ENCODE measurements around the gene TBC1D22A.
"Not testable (repeated sequence)": the region's sequence is repeated elsewhere in the genome, so short reads cannot be mapped to it uniquely, and the experiment has no call there.

Gene TBC1D22A

DNA sequence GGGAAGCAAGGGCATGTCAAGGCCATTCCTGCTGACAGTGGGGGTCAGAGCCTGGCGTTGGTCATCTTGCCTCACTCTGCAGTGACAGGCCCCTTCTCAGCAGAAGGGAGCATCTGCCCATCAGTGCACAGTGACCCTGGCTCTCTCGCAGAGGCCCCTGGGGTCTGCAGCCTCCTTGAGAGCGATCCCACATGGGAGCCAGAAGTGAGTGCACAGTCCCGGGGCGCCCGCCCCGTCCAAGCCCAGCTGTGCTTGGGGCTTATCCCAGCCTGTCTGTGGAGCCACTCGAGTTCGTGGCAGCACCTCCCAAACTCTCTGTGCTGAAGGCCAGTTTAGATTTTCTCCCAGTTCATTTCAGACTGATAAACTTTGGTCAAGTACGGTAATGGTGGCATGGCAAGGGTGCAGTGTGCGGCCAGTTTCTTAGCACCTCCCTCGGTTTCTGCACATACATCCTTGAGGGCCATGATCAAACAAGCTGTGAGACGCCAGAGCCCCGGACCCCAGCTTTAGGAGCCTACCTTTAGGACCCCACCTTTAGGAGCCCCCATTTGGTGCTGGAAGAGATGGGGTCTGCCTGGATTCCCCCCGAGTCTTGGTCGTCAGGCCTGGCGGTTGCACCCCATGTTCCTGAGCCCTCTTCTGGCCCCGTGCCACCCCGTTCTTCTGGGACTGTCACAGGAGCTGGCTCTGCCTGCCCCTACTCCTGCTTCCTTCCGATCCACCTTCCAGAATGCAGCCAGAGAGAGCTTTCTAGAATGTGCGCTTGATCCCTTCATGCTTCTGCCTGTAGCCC is 369.4 kb downstream of the TBC1D22A start:
- no peak for DNase-seq
- TF ChIP-seq GATA1 (IDR thresholded peaks at IDR 0.05; ENCODE audit: low read depth, low read length) (no peak), POLR2A (IDR thresholded peaks at IDR 0.05; ENCODE audit: low read length) (no peak)

GRCh38 chr22:47132428-47132825 is 370.0 kb downstream of the TBC1D22A start:
- TF ChIP-seq GATA1 (IDR thresholded peaks at IDR 0.05; ENCODE audit: low read depth, low read length), result no peak
- TF ChIP-seq POLR2A (IDR thresholded peaks at IDR 0.05; ENCODE audit: low read length), result no peak

DNA sequence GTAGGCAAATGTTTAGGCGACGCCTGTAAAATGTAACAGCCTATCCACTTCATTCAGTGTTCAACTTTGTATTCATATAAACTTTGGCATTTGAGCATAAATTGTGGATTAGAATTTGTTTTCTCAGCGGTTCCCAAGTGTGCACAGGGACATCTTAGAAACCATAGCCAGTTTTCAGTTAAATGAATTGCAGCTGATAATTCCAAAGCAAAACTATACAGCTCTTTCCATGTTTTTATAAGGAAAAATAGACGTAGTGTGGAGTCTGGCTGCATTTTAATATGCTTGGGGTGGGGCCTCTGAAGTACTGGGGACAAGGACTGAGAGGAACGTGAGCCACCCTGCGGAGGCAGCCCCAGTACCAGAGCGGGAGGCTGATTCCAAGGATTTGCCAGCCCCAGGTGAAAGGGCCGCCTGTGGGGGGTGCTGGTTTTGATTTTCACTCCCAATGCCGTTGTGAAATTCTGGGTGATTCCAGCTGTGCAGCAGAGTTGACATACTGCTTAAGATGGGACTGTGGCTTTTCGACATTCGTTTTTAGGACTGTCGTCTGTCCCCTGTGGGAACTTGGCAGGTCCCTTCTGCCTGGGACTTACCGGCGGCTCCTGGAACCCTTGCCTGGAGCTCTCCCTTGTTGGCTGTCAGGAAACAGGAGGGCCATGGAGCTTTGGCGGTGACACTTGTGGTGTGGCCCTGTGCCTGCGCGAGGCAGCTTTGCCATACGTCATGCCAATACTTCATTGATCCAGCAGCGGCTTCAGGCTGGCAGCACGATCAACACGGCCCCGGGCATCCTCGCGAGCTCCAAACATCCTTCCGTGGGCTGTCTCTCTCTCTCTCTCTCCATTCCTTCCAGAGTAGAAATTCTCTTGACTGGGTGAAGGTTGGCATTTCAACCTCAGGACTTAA is 370.9 kb downstream of the TBC1D22A start:
- TF ChIP-seq POLR2A (IDR thresholded peaks at IDR 0.05; ENCODE audit: low read length), result no peak
- TF ChIP-seq GATA1 (IDR thresholded peaks at IDR 0.05; ENCODE audit: low read depth, low read length), result no peak
- DNase-seq, result no peak

More at GRCh38 chr22:47132428-47132825, 370.0 kb downstream of the TBC1D22A start:
- DNase-seq, result no peak

DNA sequence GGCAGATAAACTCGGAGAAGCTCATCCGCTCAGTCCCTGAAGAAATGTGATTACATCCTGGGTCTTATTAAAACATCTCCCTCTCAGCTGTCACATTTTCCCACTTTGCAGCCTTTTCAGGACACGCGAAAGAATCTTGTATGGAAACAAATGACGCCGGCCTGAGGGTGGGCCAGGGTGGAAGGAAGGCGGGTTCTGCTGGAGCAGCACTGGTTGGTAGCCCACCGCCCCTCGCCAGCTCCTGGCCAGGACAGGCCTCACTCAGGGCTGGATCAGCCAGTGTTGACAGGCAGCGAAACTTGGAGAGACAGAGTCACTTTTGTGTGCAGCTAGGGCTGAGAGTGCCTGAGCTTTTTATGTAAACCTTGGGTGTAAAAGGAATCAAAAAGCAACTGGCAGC is 371.8 kb downstream of the TBC1D22A start:
- TF ChIP-seq GATA1 (IDR thresholded peaks at IDR 0.05; ENCODE audit: low read depth, low read length) (no peak), POLR2A (IDR thresholded peaks at IDR 0.05; ENCODE audit: low read length) (no peak)
- DNase-seq, result no peak

DNA sequence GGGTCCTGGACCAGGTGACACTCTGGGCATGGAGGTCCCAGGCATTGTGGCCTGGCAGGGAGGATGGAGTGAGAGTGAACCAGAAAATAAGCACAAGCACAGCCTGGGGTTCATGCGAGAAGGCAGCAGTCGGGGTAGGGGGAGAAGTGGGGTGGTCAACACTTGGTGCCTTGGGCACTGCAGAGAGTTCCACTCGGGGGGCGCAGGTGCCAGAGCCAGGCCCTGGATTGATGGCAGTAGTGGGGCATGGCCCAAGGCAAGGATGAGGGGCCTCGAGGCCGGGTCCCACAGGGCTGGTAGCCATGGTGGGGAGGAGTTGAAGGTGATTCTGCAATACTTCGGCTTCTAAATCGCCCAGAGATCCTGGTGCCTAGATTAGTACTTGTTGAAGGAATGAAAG is 372.9 kb downstream of the TBC1D22A start:
- TF ChIP-seq POLR2A (IDR thresholded peaks at IDR 0.05; ENCODE audit: low read length), result no peak
- TF ChIP-seq GATA1 (IDR thresholded peaks at IDR 0.05; ENCODE audit: low read depth, low read length), result no peak
- DNase-seq, result no peak

DNA sequence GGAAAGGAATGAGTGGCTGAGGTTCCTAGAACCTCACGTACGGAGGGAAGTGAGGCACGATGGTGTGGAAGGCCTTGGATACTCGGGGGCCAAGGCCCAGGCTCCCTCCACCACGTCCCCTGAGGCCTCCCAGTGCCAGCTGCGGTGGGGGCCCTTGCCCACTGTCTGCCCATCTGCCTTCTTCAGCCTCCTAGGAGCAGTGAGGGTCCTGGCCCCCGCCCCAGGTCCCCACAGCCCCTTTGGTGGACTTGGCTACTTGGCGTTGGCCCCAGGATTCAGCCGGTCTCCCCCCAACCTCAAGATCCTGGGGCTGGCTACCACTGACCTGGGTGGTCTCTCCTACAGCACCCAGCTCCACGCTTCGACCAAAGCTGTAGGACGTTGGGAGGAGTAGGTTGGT is 373.6 kb downstream of the TBC1D22A start:
- no peak for DNase-seq
- TF ChIP-seq GATA1 (IDR thresholded peaks at IDR 0.05; ENCODE audit: low read depth, low read length) (no peak), POLR2A (IDR thresholded peaks at IDR 0.05; ENCODE audit: low read length) (no peak)

DNA sequence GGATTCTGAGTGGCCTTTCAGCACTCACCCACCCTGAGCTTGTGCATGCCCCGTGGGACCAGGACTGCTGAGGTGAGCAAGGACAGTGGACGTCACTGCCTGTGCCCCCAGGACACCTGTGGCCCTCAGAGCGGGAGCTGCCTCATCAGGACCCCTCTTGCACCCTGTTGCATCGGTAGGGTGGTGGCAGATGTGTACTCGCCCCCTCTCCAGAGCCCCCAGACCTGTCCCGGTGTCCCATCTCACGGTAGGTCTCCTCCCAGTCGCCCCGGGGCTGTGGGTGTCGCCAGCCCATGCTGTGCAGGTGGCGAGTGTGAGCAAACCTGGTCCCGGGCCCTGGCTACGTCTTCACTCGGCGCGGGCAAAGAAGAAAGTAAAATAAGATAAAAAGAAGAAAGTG is 374.2 kb downstream of the TBC1D22A start:
- DNase-seq, result no peak
- no peak for TF ChIP-seq POLR2A (IDR thresholded peaks at IDR 0.05; ENCODE audit: low read length)
- no peak for TF ChIP-seq GATA1 (IDR thresholded peaks at IDR 0.05; ENCODE audit: low read depth, low read length)

- no peak for DNase-seq
- no peak for TF ChIP-seq GATA1 (IDR thresholded peaks at IDR 0.05; ENCODE audit: low read depth, low read length)
- TF ChIP-seq POLR2A (IDR thresholded peaks at IDR 0.05; ENCODE audit: low read length), result no peak
These were observed 376.8 kb downstream of the TBC1D22A start for GRCh38 chr22:47139013-47139789.

- TF ChIP-seq POLR2A (IDR thresholded peaks at IDR 0.05; ENCODE audit: low read length), result no peak
- TF ChIP-seq GATA1 (IDR thresholded peaks at IDR 0.05; ENCODE audit: low read depth, low read length), result no peak
- no peak for DNase-seq
These were observed 377.3 kb downstream of the TBC1D22A start for GRCh38 chr22:47139790-47140119.

GRCh38 chr22:47140975-47141374 is 378.5 kb downstream of the TBC1D22A start:
- DNase-seq, result not testable (repeated sequence)

DNA sequence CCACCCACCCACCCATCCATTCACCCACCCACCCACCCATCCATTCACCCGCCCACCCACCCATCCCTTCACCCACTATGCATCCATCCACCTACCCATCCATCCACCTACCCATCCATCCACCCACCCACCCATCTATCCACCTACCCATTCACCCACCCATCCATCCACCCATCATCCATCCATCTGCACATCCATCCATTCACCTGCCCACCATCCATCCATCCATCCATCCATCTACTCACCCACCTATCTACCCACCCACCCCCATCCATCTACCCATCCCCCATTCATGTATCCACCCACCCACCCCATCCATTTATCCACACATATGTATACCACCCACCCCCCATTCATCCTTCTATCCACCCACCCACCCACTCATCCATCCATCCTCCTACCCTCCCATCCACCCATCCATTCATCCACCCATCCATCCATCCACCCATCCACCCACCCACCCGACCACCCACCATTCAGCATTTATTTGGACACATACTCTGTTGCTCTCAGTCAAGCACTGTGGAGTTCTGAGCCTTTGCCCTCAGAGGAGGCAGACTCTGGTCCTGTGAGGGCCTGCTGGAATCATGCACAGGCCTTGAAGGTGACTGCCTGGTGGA is 380.1 kb downstream of the TBC1D22A start:
- TF ChIP-seq GATA1 (IDR thresholded peaks at IDR 0.05; ENCODE audit: low read depth, low read length), result no peak
- no peak for TF ChIP-seq POLR2A (IDR thresholded peaks at IDR 0.05; ENCODE audit: low read length)

DNA sequence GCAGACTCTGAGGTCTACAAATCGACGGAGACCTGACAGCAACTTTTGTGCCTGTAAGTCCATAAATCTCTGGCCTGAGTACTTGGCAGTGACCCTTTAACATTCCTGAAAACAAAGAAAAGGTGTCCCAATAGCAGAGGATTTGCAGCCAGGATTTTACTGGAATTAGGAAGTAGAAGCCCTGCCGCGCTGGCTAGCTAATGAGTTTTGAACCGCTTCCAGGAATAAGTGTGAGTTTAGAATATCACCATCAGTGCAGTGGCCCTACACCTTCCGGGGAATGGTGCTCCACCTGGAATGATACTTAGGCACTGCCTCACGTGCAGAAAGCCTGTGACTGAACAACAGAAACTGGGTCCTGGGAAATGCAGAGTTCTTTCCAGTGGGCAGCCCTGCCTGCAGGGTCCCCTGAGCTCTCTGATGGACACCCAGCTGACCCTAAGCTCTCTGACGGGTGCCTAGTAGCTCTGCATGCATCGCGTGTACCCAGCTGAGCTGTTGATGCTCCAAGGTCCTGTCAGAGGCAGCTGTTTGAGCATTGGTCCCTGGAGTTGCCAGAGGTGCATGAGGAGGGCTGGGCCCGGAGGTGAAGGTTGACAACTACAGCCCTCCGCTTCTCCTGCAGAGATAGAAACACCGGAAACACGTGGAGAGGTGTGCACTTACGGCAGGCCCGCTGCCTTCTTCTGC is 380.9 kb downstream of the TBC1D22A start:
- no peak for DNase-seq
- TF ChIP-seq POLR2A (IDR thresholded peaks at IDR 0.05; ENCODE audit: low read length) (no peak), GATA1 (IDR thresholded peaks at IDR 0.05; ENCODE audit: low read depth, low read length) (no peak)

More for the DNA sequence above, 380.1 kb downstream of the TBC1D22A start:
- DNase-seq, result no peak
